Cerebellar nuclear complex (tissue), 1 donor: ENCODE measurements around the gene EPDR1.

Experiments used
- DNase-seq, 2 experiments: peaks; one replicate each; lab custom pipeline; 2025; lab: John Stamatoyannopoulos, UW

Gene EPDR1

DNA sequence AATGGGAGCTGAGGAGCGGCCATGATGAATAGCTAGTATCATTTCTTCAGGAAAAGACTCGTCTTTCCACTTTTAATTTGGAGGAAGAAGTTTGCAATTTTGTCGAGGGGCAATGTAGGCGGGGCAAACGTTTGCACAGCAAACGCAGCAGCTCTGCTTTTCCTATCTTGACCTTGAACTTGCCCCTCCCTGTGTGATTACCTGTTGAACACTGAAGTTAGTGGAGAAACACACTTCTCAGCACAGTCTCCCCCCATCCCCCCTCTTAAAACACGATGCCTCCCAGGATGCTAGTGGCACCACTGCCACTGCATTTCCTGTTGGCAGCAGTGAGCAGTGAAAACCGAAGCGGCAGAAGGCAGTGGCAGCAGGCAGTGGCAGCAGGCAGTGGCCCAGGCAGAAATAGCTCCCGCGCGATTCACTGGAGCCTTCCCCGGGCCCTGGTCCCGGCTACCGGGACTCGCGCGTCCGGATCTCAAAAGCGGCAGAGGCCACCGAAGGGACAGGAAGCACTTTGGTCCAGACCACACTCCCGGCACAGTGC, at the start of gene EPDR1:
Gene EPDR1 (plus strand): TSS at position 336 of the 544 bp plus-strand sequence. CDS start 300 bp downstream, outside the sequence.
- DNase-seq, result peak; percentile 11 to 43

DNA sequence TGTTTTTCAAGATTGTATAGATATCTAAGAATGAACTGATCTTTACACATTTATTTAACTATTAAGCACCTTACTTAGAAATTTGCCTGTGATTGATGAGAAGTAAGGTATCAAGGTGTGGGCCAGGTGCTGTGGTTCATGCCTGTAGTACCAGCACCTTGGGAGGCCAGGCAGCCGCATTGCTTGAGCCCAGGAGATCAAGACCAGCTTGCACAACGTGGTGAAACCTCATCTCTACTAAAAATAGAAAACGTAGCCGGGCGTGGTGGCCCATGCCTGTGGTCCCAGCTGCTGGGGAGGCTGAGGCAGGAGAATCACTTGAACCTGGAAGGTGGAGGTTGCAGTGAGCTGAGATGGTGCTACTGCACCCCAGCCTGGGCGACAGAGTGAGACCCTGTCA, 38.4 kb upstream of the EPDR1 start:
- DNase-seq, result no peak

DNA sequence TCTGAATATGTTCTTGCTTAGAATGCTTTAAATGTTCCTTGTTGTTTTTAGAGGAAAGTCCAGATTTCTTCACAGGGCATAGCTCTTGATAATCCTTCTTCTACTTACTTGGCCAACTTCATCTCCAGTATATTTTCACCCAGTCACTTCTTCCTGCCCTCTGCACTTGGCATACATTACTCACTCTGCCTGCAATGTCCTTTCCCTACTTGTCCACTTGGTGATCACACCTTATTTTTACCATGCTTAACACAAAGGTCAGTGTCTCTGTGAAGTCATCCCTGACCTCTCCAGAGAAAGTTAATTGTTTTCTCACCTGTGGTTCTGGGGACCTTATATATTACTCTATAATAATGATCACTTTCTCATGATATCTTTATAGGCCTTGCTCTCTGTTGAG, 27.1 kb upstream of the EPDR1 start:
- DNase-seq, result no peak

DNA sequence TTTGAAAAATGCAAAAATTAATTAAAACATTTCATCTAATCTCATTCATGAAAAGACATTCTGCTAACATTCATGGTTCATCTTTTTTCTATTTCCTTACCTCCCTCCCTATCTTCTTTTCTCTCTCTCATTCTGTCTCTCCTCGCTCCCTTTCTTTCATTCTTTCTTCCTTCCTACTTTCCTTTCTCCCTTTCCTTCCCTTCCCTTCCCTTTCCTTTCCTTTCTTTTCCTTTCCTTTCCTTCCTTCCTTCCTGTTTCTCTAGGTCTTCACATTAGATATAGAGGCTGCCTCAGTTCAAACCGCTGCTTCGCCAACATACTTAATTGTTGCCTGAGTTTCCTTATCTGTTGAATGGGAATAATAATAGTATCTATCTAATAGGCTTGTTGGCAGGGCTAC, 25.8 kb upstream of the EPDR1 start:
- no peak for DNase-seq

- no peak for DNase-seq
These were observed 20.7 kb upstream of the EPDR1 start for GRCh38 chr7:37899712-37900247.

DNA sequence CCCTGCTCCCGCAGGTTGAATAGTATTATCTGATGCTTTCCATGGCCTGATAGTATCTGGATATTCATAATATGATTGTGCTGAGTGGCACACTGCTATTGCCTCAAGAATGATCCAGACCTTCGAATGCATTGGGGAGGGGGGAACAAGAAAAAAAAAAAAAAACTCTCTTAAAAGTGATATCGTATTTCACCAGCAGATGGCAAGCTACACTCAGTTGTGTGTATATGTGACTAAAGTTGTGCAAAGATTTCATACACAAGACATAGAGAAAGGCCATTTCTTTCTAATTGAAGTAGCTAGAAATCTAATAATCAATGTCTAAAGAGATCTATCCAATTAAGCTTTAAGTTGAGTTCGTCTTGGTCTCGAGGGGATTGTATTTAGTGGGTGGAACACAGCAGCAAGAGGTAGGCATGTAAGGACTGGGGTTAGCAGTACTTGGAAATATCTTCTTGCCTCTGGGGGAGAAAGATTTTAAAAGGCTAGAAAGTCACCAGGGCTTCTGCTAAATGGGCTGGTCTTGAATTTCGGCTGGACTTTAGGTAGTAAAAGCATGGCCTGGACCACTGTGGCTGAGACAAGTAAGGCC, 19.1 kb upstream of the EPDR1 start:
- no peak for DNase-seq

- DNase-seq, result no peak
These were observed 18.4 kb upstream of the EPDR1 start for GRCh38 chr7:37901890-37902524.

- no peak for DNase-seq
These were observed 12.1 kb upstream of the EPDR1 start for GRCh38 chr7:37908221-37908788.

- DNase-seq, result no peak
These were observed 7.7 kb upstream of the EPDR1 start for GRCh38 chr7:37912756-37913155.

DNA sequence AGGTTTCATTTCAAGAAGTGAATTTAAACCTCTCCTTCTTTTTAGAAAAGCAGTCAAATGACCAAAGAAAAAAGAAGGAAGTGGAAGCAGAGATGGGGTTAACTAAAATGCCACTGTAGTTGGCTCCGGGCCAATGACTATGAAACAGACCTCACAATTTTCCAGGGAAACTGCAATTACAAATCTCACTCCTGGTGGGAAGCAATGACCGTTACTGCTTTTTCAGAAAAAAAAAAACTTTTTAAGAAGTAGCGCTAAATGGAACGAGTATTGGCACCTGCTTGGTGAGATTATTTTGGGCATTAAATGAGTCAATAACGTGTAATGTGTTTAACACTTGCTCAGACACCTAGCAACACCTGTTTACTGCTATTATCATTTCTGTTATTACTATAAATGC, 5.0 kb upstream of the EPDR1 start:
- DNase-seq, result no peak

DNA sequence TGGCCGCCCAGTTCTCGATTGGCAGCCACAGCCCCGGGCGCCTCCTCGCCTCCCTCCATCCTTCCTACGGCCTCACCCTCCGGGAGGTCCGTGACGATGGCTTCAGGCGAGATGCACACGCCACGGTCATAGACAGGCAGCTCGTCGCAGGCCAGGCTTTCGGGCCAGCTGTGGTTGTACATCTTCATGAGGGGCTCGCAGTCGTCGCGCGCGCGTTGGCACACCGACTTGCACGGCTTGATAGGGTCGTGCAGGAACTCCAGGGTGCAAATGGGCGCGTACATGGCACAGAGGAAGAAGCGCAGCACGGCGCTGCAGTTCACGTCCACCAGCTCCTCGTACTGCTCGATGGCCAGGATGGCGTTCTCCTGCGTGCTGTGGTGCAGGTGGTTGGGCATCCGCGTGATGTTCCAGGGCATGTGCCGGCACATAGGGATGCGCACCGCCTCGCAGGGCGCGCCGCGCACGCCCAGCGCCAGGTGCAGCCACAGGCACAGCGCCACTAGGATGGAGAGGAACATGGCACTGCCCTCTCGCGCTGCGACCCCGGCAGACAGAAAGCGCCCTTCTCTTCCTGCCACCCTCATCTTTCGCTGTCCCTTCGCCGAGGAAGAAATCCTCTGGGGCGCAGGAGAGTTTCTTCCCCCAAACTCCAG, 4.3 kb upstream of the EPDR1 start:
- no peak for DNase-seq

DNA sequence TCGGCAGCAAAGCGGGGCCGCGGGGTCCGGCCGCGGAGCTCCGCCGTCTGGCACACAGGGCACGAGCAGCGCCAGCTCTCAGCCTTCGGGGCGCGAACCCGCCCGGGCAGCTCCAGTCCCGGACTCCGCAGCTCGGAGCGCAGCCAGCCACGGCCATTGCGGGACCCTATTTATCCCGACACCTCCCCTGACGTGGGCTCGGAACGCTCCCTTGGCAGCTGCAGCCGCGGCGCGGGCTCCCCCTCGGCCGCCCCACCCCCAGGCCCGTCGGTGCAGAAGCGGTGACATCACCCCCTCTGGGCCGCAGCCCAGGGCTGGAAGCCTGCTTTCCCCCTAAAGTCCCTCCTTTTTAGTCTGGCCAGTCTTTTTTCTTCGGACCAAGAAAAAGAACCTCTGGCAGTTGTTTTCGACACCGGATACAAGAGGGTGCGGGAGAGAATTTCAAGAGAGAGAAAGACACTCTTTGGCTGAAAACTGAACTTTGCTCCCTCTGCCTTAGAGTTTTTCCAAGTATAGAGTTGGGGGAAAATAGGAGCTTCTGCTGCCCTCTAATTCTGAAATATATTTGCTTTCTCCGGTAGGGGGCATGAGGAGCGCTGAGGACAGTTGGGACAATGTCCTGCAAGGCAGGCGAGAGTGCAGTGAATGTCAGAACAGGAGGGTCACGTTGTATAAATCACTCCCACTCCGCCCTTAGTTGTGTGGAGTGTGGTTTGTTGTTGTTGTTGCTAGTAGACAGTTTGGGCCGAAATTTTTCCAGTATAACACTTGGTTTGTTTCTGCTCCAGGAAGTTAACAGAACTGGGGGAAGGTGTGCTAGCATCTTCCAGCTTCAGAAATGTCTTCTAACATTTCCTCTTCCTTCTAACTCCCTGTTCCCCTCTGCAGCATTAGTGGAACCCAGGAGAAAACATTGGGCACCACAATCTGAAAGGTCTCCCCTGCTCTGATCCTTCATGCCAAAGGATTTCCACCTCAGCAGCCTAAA, 3.5 kb upstream of the EPDR1 start, which contains the start of gene SFRP4:
Gene SFRP4 (minus strand): TSS at position 145 of the 988 bp plus-strand sequence. CDS start 280 bp downstream, outside the sequence.
- DNase-seq, result peak in 1 of 2 experiments; percentile 30

DNA sequence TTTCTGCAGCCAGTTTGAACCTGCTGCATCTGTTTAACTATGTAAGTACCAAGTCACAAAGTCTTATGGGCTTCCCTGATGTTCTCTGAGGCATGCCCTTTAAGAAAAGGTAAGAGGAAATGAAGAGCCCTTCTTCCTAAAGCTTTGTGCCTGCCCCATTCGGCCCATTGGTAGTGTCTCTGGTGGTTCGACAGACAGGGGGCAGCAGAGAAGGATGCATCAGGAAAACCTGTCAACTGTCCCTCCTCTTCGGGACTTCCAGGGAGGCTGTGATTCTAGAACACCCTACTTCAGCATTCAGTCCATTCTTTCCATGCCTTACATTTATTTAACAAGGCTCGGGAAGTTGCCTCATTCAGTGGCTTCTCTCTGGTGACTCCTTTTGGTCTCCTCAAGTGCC, 1.9 kb upstream of the EPDR1 start:
- DNase-seq, result no peak

DNA sequence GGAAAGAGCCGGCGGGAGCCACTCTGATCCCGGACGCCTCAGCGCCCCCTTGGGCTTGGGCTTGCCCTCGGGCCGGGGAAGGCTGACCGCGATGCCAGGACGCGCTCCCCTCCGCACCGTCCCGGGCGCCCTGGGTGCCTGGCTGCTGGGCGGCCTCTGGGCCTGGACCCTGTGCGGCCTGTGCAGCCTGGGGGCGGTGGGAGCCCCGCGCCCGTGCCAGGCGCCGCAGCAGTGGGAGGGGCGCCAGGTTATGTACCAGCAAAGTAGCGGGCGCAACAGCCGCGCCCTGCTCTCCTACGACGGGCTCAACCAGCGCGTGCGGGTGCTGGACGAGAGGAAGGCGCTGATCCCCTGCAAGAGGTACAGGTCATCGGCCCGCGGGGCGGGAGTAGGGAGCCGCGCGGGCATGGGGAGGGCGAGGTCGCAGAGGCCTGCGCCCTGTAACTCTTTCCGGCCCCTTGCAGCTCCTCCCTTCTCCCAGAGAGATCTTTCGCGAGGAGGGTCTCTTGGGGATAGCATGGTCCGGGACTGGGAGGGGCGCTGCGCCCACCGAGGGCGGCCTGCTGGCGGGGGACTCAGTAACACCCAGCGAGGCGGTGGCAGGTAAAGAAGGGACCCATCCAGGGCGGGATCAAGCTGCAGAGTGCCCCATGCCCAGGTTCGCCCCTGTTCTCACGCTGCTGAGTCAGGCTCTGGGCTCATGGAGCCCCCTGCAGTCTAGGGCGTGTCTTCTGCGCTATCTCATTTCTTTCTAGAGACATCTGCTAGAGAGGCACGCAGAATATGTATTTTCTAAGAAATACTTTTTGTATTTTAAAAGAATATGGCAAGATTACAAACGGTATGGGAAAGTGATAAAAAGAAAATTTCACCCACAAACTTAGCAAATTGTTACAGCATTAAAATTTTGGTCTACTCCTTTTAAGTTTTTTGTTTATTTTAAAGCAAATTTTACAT, 687 bp downstream of the EPDR1 start:
- DNase-seq, result no peak

DNA sequence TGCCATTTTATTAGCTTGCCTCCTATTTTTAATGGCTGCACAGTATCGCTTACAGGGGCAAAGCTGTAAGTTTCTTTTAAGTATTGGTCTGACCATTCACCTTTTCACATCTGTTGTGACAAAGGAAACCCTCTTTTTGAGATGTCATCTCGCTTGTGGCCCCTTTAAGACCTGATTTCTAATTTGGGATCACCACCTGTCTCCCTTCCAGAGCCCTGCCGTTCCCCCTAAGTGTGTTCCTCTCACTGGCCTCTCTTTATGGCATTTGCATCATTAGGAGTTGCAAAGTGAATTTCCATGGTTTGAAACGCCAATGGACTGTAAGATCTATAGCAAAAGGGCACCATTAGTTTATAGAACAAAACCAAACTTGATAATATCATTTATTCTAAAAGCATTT, 1.4 kb downstream of the EPDR1 start:
- DNase-seq, result peak; percentile 28 to 58

GRCh38 chr7:37923996-37924395, 3.6 kb downstream of the EPDR1 start:
- DNase-seq, result no peak

GRCh38 chr7:37924491-37925041, 4.1 kb downstream of the EPDR1 start:
- DNase-seq, result no peak

DNA sequence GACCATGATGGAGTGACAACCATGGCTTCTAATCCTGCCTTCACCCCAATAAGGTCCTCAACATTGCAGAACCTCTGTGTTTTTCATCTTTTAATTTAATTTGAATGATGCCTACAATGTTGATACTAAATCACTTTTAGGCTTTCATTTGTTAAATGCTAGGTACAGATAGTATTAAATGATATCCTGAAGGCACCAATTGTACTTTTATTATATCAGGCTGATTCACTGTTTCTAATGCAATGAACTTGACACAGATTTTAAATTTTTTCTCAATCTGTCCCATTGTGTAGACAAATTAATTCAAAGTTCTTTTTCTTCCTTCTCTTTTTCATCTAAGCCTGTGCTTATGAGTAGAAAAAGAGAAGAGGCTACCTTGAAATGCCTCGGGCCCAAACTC, 5.2 kb downstream of the EPDR1 start:
- DNase-seq, result no peak

DNA sequence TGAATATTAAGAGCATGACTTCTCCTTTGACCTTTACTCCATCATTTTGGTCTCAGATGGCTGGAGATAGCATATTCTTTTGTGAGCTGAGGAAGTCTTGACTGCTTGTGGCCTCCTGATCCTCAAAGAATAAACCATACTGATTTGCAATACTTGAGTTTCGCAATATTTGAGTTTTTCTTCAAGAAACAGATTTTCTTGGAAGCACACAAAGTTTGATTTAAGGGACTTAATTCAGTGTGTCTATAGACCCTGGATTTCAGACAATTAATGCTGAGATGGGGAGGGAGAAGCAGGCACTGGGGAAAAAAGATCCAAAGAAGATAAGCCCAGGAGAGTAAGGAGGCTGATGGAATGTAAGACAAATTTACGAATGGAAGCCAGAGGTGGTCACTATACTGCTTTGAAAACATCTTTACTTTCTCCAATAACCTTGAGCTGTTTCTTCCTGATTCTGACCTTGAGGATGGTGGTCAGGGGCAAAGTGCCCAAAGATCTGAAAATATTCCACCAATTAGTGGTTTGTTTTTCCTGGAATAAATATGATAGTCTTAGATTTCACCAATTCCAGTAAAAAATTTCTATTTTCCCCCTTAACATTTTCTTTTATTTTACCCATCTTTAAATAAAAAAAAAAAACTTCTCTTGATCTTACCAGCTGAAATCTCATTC, 7.5 kb downstream of the EPDR1 start:
- no peak for DNase-seq
